ENCODE results near the gene SGSM2.

DNA sequence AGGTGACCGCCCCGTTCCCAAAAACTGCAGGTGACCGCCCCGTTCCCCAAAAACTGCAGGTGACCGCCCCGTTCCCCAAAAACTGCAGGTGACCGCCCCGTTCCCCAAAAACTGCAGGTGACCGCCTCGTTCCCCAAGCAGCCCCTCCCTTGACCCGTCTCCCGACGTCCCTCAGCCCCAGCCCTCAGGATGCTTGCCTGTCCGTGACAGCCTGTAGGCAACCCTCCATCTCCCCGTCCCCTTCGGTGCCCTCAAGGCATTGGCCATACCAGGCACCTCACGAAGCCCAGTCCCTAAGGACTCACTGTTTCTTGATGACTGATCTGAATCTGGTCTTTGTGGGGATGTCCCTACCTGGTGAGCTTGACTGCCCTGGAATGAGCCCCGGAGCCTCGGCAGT is 25.1 kb downstream of the SGSM2 start:
- TF ChIP-seq, protein P1, sequence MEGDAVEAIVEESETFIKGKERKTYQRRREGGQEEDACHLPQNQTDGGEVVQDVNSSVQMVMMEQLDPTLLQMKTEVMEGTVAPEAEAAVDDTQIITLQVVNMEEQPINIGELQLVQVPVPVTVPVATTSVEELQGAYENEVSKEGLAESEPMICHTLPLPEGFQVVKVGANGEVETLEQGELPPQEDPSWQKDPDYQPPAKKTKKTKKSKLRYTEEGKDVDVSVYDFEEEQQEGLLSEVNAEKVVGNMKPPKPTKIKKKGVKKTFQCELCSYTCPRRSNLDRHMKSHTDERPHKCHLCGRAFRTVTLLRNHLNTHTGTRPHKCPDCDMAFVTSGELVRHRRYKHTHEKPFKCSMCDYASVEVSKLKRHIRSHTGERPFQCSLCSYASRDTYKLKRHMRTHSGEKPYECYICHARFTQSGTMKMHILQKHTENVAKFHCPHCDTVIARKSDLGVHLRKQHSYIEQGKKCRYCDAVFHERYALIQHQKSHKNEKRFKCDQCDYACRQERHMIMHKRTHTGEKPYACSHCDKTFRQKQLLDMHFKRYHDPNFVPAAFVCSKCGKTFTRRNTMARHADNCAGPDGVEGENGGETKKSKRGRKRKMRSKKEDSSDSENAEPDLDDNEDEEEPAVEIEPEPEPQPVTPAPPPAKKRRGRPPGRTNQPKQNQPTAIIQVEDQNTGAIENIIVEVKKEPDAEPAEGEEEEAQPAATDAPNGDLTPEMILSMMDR (IDR thresholded peaks at IDR 0.05; ENCODE audit: insufficient read depth, low read length, poor library complexity, severe bottlenecking) = no peak
- no peak for TF ChIP-seq EZH2phosphoT487 (conservative IDR thresholded peaks at IDR 0.05; ENCODE audit: low read length)
